Natural killer cell (primary cell): Measurements from ENCODE around the gene CTTN. TPM values are rescaled to one million over a fixed set of nuclear protein-coding genes. Genes with fewer than 3 reads are reported as not detected.

ENCODE experiments used
- ATAC-seq, 3 donors: fragments of 150-1000 bp in 2 of 3; fragments of 200-7000 bp in 1 of 3; cut with Tn5 transposase; 1 replicate in 1 of 3; 2 replicates in 2 of 3; pipeline ENCODE4 v1.10.0; 2021; ENCODE audit warnings: mild to moderate bottlenecking in 2 of 3, moderate library complexity in 2 of 3
- DNase-seq, 2 donors: peaks; one replicate each; pipeline versions ENCODE4 v3.0.0 to v3.0.0-alpha.2; 2013 to 2021; ENCODE audit warnings: mixed read lengths in 1 of 2
- H3K27ac ChIP-seq: one replicate; pipeline ENCODE4 v1.5.1; 2013; ENCODE audit warnings: mild to moderate bottlenecking, low read length
- H3K27me3 ChIP-seq: one replicate; pipeline ENCODE4 v1.6.1; 2013; ENCODE audit warnings: low read length; ENCODE audit not compliant: control insufficient read depth, insufficient read depth
- H3K36me3 ChIP-seq: one replicate; pipeline ENCODE4 v1.6.1; 2013; ENCODE audit warnings: low read length; ENCODE audit not compliant: control insufficient read depth, insufficient read depth
- H3K4me1 ChIP-seq: one replicate; pipeline ENCODE4 v1.6.1; 2013; ENCODE audit warnings: low read length; ENCODE audit not compliant: control insufficient read depth, insufficient read depth
- H3K4me3 ChIP-seq: one replicate; pipeline ENCODE4 v1.5.1; 2013; ENCODE audit warnings: low read length
- H3K9me3 ChIP-seq: one replicate; pipeline ENCODE4 v1.6.1; 2013; ENCODE audit warnings: low read length; ENCODE audit not compliant: control insufficient read depth, insufficient read depth
- H3K27ac Mint-ChIP-seq, 2 donors: one replicate each; pipeline ENCODE4 v1.8.0; 2022; ENCODE audit warnings: mild to moderate bottlenecking in 2 of 2, mixed read lengths in 2 of 2, moderate library complexity in 1 of 2
- H3K27me3 Mint-ChIP-seq, 2 donors: one replicate each; pipeline ENCODE4 v1.8.0; 2022; ENCODE audit warnings: low read depth in 2 of 2, mixed read lengths in 2 of 2
- H3K36me3 Mint-ChIP-seq: one replicate; pipeline ENCODE4 v1.8.0; 2022; ENCODE audit warnings: mixed read lengths
- H3K4me1 Mint-ChIP-seq, 2 donors: one replicate each; pipeline ENCODE4 v1.8.0; 2022; ENCODE audit warnings: mixed read lengths in 2 of 2
- H3K4me3 Mint-ChIP-seq: one replicate; pipeline ENCODE4 v1.8.0; 2022; ENCODE audit warnings: mild to moderate bottlenecking, moderate library complexity, mixed read lengths
- H3K9me3 Mint-ChIP-seq, 2 donors: one replicate each; pipeline ENCODE4 v1.8.0; 2022; ENCODE audit warnings: mixed read lengths in 2 of 2
- CTCF ChIP-seq: fragments of 200-600 bp; IDR thresholded peaks from one replicate; pipeline ENCODE4 v1.8.0; 2022; ENCODE audit warnings: antibody characterized with exemption
- WGBS: methylation state at CpG from one replicate; pipeline ENCODE4 v1.1.7; 2013; ENCODE audit warnings: missing lambda C conversion rate; ENCODE audit not compliant: insufficient coverage; 5-methylcytosine and 5-hydroxymethylcytosine counted together
- intact Hi-C: fragments of 100-400 bp; cut with micrococcal nuclease; formaldehyde crosslinking; loops from one replicate; pipeline ENCODE4 v1.14.2; 2022
- total RNA-seq, 4 donors: library from RNA; stranded (reverse); fragments of 120-200 nt in 1 of 4; gene quantifications; one replicate each; pipeline versions ENCODE4 v1.2.3 to v1.2.4, GENCODE V29; 2013 to 2022

The CTTN gene
- total RNA-seq, 3 donors from 2014 or later (not counting 1 experiment from before 2014, with no cell fraction given): 0.59 to 5.8 (median 1.8) TPM

GRCh38 chr11:70478166-70478890, 80.0 kb downstream of the CTTN start:
- Mint-ChIP-seq H3K27ac (no peak overlapping the region), H3K4me3 (no peak overlapping the region), H3K9me3 (no peaks in the 10 kb centered on the region), H3K27me3 (peaks cover 5 to 6% of the 10 kb centered on the region in 2 donors), H3K4me1 (no peaks in the 10 kb centered on the region), H3K36me3 (no peaks in the 10 kb centered on the region)
- intact Hi-C loops: loop anchor here (10.0 kb wide), 1 partner anchor 564 kb away; no protein-coding TSS in a partner anchor
- H3K9me3 ChIP-seq: no peaks in the 10 kb centered on the region
- TF ChIP-seq CTCF: no peak
- ATAC-seq: no peak
- no peak overlapping the region for H3K27ac ChIP-seq
- no peaks in the 10 kb centered on the region for H3K27me3 ChIP-seq
- no peak overlapping the region for H3K4me3 ChIP-seq
- H3K4me1 ChIP-seq: no peaks in the 10 kb centered on the region
- H3K36me3 ChIP-seq: no peaks in the 10 kb centered on the region
- 89% methylated on average over 11 of the region's 11 CpGs for WGBS
- DNase-seq: no peak

- Mint-ChIP-seq H3K27ac (no peak overlapping the region), H3K4me1 (no peaks in the 10 kb centered on the region), H3K9me3 (no peaks in the 10 kb centered on the region), H3K36me3 (no peaks in the 10 kb centered on the region), H3K27me3 (peaks cover 5 to 6% of the 10 kb centered on the region in 2 donors), H3K4me3 (no peak overlapping the region)
- no peak for DNase-seq
- H3K27me3 ChIP-seq: no peaks in the 10 kb centered on the region
- H3K27ac ChIP-seq: no peak overlapping the region
- H3K4me3 ChIP-seq: no peak overlapping the region
- H3K4me1 ChIP-seq: no peaks in the 10 kb centered on the region
- H3K9me3 ChIP-seq: no peaks in the 10 kb centered on the region
- no peaks in the 10 kb centered on the region for H3K36me3 ChIP-seq
- ATAC-seq: no peak
- TF ChIP-seq CTCF: no peak
- intact Hi-C loops: no loop called here
- 84% methylated on average over 3 of the region's 3 CpGs for WGBS
These were observed 82.4 kb downstream of the CTTN start for GRCh38 chr11:70480711-70481110.

- H3K27ac ChIP-seq: no peak overlapping the region
- H3K36me3 Mint-ChIP-seq: no peaks in the 10 kb centered on the region
- H3K27me3 Mint-ChIP-seq: peaks cover 2% of the 10 kb centered on the region in 2 donors
- no peak overlapping the region for H3K27ac Mint-ChIP-seq
- 90% methylated on average over 21 of the region's 21 CpGs for WGBS
- H3K36me3 ChIP-seq: no peaks in the 10 kb centered on the region
- no peaks in the 10 kb centered on the region for H3K9me3 ChIP-seq
- no peak for TF ChIP-seq CTCF
- H3K4me3 Mint-ChIP-seq: no peak overlapping the region
- H3K4me1 ChIP-seq: no peaks in the 10 kb centered on the region
- H3K4me1 Mint-ChIP-seq: no peaks in the 10 kb centered on the region
- ATAC-seq: no peak
- intact Hi-C loops: no loop called here
- H3K9me3 Mint-ChIP-seq: no peaks in the 10 kb centered on the region
- no peaks in the 10 kb centered on the region for H3K27me3 ChIP-seq
- DNase-seq: no peak
- H3K4me3 ChIP-seq: no peak overlapping the region
These were observed 83.5 kb downstream of the CTTN start for GRCh38 chr11:70481625-70482528.
